Ureter (tissue), 1 donor: Measurements from ENCODE around the gene SPINK2. TPM values are rescaled to one million over a fixed set of nuclear protein-coding genes. Genes with fewer than 3 reads are reported as not detected.

Experiments
- DNase-seq: peaks from one replicate; pipeline ENCODE4 v3.0.0-alpha.2; 2020; ENCODE audit warnings: low spot score
- total RNA-seq: library from RNA; stranded (reverse); gene quantifications from one replicate; pipeline ENCODE4 v1.2.4, GENCODE V29; 2023
- donor health status: DM: yes; HTN: yes; CAD: no.

Gene SPINK2
- total RNA-seq, 1 donor from 2014 or later, result not detected

DNA sequence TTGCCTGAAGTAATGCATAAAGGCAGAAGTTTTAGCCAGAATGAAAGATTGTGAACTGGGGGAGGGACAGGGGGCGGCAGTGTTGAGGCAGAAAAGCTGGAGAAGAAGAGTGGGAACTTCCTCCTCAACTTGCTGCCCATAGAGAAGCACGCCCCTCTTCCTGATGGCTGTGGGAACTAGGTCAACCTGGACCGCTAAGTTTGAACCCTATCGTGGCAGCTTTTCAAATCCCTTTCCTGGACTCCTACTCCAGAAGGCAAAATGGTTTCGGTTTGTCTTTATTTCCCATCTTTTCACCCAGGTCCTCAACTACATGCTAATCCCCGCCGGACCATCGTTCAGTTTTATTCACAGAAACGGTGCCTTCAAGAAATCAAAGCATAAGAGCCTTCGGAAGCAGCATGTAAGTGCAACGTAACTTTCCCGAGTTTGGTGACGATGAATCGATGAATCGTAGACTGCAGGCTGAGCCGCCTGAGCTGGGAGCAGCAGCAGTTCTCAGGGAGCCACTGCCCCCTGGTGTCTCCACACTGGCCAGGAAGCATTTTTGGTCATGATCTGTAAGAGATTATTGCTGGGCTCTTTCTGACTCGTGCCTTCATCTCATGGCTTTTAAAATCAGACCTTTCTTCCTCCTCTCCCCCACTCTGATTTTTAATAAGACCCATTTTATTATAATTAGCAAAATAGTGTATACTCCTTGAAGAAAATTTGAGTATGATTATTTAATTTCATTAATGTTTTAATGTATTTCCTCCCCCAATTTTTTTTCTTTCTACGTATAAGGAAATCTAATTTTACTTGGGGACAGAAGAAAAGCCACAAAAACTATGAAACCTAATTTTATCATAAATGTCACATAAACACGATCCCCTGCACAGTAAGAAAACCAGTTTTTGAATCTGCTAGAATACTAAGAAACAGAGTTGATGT lies 21.4 kb downstream of the SPINK2 start:
- DNase-seq, result peak; percentile 90

DNA sequence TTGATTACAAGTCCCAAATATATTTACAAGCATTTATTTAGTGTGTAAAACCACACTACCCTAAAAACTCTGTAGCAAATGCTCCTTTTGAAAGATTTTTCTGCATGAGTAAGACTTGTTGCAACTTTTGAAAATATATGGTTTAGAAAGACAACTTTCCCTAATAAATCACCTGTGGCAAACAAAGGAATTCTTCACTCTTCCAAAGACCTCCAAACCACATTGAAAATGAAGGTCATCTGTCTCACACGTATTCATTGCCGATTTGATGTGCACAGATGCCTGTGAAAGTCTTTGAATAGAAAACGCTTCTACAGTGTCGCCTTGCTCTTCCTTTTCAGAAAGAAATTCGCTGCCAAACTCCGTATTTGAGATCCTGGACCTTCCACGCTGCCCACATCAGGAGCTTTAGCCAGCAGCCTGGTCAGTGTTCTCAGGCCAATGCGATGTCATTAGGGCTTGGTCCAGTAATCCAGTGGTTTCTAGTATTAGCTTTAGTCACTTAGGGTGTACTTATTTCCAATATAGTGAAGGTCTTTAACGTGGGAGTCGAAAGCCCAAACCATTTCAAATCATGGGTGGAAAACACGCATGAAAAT lies 22.2 kb downstream of the SPINK2 start:
- no peak for DNase-seq

DNA sequence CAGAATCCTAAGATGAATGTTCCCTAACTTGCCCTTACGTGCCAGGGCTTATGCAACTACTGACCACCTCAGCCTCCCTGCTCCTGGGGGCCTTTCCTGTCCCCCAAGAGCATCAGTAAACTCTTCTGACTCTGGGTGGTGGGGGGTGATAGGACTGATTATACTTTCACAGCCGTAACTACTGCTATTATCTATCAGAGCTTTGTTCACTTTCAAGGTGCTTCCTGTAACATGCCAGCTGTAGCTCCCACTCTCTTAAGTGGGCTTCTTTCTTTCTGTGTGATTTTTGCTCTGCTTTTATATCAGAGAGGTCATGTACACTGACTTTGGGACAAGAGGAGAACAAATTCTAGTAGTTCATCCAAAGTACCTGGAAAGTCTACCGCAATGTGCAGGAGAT lies 25.3 kb downstream of the SPINK2 start:
- no peak for DNase-seq

DNA sequence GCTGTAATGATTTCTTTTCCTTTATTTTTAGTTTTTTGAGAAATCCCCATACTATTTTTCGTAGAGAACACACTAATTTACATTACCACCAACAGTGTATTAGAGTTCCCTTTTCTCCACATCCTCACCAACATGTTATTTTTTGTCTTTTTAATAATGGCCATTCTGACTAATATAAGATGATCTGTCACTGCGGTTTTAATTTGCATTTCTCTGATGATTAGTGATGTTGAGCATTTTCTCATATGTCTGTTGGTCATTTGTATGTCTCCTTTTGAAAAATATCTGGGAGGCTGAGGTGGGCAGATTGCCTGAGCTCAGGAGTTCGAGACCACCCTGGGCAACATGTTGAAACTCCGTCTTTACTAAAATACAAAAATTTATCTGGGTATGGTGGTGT lies 30.2 kb downstream of the SPINK2 start:
- no peak for DNase-seq

DNA sequence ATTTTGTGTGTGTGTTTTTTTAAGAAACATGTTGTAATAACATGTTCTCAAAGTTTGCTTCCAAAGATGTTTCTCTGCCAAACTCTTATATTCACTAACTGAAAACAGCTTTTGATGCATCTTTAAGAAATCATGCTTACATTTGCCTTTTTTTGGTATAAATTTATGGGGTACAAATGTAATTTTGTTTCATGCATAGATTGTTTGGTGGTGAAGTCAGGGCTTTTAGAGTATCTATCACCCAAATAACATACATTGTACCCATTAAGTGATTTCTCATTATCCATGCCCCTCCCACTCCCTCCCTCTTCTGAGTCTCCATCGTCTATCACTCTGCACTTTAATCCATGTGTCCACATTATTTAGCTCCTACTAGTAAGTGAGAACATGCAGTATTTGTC lies 30.8 kb downstream of the SPINK2 start:
- no peak for DNase-seq

DNA sequence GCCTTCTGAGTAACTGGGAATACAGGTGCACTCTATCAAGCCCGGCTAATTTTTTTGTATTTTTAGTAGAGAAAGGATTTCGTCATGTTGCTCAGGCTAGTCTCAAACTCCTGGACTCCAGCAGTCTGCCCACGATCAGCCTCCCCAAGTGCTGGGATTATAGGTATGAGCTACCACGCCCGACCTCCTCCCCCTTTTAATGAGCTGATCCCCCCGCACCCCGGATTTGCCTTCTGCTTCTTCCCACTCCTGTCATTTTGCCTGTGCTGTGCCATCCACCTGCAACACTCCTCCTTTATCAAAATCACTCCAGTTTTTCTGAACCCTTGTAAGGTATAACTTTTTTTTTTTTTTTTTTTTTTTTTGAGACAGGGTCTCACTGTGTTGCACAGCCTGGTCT lies 33.4 kb downstream of the SPINK2 start:
- DNase-seq, result no peak

DNA sequence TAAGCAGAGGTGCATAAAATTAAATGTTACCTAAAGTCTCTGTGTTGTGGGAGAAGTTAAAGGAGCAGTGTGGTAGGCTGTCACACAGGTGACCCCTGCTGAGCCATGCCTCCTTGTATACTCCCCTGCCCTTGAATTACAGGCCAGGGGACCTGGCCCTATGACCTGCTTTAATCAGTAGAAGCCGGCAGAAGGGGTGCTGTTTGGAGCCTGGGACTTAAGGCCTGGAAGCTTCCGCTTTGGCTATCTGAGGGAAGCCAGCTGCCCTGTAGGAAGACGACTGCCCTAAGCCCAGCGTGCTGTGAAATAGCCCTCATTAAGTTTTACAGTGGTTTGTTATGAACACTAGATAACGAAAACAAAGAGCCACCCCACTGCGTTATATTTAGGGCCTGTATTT lies 34.1 kb downstream of the SPINK2 start:
- DNase-seq, result no peak

DNA sequence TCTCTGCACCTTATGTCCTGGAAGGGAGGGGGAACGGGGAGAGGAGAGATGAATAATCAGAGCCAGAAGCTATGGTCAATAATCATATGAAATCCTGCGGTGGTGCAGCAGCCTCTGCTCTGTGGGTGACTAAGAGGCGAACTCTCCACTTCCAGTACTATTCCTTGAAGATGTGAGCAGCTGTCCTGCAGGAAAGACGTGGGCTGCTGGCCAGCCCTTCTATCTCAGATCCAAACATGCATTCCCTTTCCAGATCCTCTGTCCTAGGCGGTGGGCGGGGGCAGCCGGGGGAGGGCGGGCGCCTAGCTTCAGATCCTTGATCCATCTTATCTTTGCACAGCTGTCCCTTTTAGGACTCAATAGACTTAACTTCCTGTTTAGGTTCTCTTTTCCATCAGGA lies 34.5 kb downstream of the SPINK2 start:
- DNase-seq, result no peak

DNA sequence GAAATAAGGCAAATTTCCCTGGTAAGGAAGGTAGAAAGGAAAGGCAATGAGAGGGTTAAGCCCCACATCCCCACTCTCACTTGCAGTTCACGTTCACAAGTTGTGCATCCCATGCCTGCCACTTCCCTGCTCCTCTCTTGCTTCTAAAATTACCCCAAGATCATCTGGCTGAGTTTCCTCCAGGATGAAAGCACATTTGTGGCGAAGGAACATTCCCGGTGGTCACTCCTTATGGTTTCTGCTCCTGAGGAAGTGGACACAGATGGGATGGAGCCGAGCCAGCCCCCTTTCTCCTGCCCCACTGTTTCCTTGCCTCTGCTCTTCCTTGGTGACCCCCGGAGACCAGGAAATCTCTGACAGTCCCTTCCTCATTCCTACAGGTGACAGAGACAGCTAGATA lies 37.5 kb downstream of the SPINK2 start:
- DNase-seq, result no peak

DNA sequence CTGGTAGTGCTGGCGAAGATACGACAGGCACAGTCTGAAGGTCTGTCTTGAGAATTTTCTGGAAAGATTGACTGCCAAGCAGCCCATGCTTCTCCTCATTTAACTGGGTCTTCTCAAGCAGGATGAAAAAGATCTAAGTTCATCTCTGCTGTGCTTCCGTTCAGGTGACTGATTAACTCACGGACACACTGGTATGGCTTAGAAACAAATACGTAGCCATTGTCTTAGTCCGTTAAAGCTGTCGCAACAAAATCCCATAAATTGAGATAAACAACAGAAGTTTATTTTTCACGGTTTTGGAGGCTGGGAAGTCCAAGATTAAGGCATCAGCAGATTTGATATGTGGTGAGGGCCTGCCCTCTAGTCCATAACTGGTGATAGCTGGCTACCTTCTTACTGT lies 39.5 kb downstream of the SPINK2 start:
- no peak for DNase-seq

DNA sequence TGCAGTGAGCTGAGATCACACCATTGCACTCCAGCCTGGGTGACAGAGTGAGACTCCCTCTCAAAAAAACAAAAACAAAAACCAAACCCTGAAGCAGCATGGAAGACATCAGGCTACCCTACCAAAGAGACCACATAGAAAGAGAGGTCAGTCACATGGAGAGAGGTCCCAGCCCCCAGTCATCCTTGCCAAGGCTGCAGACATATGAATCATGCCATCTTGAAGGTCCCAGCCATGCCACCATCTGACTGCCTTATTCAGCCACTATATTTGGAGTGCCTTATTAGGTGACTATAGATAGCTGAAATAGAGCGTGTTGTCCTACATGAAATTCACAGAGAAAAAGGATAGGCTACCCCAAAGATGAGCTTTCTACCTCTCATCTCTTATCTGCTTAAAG lies 48.2 kb downstream of the SPINK2 start:
- DNase-seq, result no peak

DNA sequence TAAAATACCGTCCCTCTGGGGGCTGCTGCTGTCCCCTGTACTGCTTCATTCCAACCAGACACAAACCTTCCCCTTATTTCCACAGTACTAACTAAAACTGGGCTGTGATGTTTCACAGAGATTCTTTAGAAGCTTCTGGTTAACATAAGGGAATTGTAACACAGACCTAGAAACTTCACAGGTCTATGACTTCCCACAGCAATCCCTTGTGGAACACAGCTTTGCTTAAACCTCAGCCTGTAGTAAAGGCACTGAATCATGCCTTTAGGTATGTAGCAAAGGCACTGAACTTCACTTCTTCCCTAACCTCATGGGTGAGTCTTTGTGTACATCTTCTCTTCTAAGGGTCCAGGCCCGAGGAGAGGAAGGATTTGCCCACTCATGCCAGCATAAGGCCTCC lies 49.4 kb downstream of the SPINK2 start:
- DNase-seq, result no peak

DNA sequence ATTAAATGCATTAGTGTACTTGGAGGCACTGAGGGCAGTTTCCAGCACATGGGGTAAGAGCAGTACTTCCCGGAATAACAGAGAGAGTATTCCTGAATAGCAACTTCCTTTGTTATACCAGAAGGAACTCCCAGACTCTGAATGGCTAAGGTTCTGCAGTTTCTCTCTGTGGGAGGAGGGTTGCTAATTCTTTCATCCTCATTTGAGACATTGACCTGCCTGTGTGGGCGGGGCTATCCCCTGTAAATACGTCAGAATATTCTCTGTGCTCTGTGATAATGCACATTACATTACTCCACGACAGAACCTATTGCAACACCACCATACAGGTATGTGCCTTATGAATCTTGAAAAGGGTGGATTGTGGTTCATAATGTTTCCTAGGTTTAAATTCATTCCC lies 52.7 kb downstream of the SPINK2 start:
- DNase-seq, result no peak

DNA sequence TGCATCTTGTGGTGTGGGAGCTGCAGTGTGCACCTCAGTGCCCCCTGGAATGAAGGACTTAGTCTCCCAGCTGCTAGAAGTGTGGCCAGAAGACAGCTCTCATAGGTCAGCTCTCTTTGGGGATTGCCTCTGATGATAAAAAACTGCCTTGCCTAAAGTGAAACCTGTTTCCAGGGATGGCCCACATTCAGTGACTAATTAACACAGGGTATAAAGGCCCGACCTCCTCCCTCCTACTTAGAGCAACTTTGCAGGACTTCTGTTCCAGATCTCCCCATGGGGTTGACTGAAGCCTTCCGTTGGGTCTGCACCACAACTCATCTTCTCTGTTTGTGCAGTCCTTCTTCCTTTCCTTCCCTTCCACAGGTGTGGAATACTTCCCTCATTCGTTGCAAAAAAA lies 53.2 kb downstream of the SPINK2 start:
- no peak for DNase-seq

DNA sequence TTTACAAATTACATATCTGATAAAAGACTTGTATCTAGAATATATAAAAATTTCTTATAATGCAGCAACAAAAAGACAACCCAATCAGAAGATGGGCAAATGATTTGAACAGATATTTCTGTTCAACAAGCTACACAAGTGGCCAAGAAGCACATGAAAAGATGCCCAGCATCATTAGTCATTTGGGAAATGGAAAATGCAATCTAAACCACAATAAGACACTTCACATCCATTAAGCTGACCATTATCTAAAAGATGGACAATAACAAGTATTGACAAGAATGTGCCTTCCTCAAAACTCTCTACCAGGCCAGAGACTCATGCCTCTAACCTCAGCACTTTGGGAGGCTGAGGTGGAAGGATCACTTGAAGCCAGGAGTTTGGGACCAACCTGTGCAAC lies 53.9 kb downstream of the SPINK2 start:
- no peak for DNase-seq

DNA sequence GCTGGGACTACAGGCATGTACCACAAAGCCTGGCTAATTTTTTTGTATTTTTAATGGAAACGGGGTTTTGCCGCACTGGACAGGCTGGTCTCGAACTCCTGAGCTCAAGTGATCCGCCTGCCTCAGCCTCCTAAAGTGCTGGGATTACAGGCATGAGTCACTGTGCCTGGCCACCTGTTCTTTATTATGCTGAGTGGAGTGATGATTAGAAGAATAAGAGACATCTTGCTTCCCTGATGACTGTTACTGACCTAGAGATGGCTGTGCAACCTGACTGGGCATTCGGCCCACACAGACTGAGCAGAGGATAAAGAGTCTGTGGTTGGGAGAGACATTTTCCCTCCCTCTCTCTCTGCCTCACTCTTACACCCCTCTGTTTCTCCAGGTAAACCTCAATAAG lies 56.7 kb downstream of the SPINK2 start:
- no peak for DNase-seq

DNA sequence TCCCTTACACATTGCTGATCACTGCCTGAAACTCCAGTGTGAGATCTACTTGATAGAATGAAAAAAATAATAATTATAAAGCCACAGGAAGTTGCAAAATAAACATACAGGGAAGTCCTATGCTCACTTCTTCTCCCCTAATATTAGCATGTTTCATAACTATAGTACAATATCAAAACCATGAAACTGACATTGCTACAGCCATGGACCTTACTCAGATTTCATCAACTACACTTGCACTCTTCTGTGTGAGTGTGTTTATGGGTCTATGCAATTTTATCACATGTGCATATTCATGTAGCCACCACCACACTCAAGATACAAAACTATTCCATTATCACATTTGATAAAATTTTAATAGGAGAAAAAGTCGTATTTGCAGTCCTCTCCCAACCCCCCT lies 57.3 kb downstream of the SPINK2 start:
- DNase-seq, result no peak

DNA sequence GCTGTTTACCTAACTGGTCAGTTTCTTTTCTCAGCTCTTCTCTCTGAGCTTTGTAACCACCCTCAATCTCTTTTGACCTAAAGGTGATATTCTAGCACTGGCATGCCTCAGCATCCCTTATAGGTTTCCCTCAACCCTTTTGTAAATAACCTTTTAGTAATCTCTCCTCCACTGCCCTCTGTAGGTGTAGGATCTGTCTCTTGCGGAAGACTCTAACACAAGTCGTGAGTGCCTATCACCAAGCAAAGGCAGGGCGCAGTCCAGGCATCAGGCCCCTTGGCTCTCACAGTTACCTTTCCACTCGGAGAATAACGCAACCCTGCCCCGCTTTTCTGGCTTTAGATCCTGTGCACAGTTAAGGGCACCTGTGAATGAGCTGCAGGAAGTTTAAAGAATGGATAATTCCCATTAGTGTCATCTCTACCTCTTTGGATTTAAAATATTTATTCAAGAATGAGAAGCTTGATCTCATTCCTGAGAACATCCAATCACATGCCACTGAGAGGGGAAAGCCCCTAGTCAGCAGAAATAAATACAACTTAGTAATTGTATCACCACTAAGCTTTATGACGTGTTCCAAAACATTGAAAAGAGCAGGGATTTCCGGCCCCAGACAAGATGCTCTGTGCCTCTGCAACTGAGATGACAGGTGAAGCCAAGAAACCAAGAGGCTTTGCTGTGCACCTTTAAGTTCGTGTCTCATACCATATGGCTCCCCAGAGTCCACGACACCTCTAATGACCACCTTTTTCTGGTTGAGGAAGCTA lies 58.8 kb downstream of the SPINK2 start:
- no peak for DNase-seq

DNA sequence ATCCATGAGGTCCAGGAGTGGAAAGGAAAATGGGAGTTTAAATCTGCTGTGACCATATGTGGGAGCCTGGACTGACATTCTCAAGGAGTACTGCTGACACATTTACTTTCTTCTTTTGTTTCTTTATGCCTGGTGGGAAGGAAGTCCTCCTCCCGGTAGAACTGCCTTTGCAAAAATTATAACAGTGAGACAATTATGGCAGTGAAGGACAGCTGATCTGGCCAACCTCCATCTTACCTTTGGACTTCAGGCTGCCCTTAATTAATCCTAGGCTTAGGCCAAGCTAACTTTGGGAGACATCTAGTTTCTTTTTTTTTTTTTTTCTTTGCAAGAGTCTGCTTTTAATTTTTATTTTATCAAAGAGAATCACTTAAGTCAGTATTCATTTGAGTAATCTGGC lies 61.3 kb downstream of the SPINK2 start:
- DNase-seq, result no peak
